Gastroesophageal sphincter (tissue), 4 donors: ENCODE measurements around the gene MTO1. TPM values are rescaled to one million over a fixed set of nuclear protein-coding genes. Genes with fewer than 3 reads are reported as not detected.
A peak's percentile ranks its signal among the peaks of the same experiment; 100 is the strongest.
"Not testable (repeated sequence)": the region's sequence is repeated elsewhere in the genome, so short reads cannot be mapped to it uniquely, and the experiment has no call there.

Experiments
- ATAC-seq: fragments of 150-250 bp; one replicate; pipeline ENCODE4 v1.9.1; 2016; ENCODE audit warnings: mild to moderate bottlenecking, moderate library complexity
- H3K27ac ChIP-seq, 4 donors: fragments of 200-600 bp; sonication (generic) in 3 of 4; 1 replicate in 3 of 4; 2 replicates in 1 of 4; pipeline ENCODE4 v1.5.1; 2016 to 2019
- H3K27me3 ChIP-seq: fragments of 200-600 bp; sonication (generic); one replicate; pipeline ENCODE4 v1.5.1; 2019
- H3K36me3 ChIP-seq, 2 donors: fragments of 200-600 bp; sonication (generic); one replicate each; pipeline ENCODE4 v1.5.1; 2019; ENCODE audit warnings: control low read depth in 1 of 2
- H3K4me1 ChIP-seq, 3 donors: fragments of 200-600 bp; sonication (generic); 1 replicate in 2 of 3; 2 replicates in 1 of 3; pipeline ENCODE4 v1.5.1; 2016 to 2019; ENCODE audit warnings: control low read depth in 2 of 3
- H3K4me3 ChIP-seq, 2 donors: fragments of 200-600 bp; sonication (generic); one replicate each; pipeline ENCODE4 v1.5.1; 2019; ENCODE audit warnings: mild to moderate bottlenecking in 1 of 2, moderate library complexity in 1 of 2
- H3K9me3 ChIP-seq, 3 donors: fragments of 200-600 bp; sonication (generic); one replicate each; pipeline ENCODE4 v1.5.1; 2017 to 2019; ENCODE audit warnings: control low read depth in 2 of 3
- EP300 ChIP-seq: sonication (generic); formaldehyde crosslinking; IDR thresholded peaks from one replicate; pipeline ENCODE4 v1.6.1; 2017; ENCODE audit warnings: antibody characterized with exemption, mild to moderate bottlenecking
- POLR2A ChIP-seq, 2 donors: fragments of 450-650 bp; IDR thresholded peaks; one replicate each; pipeline ENCODE4 v1.6.1; 2017; ENCODE audit warnings: antibody characterized with exemption in 2 of 2, mild to moderate bottlenecking in 2 of 2, moderate library complexity in 1 of 2
- POLR2AphosphoS5 ChIP-seq: sonication (generic); formaldehyde crosslinking; IDR thresholded peaks from one replicate; pipeline ENCODE4 v1.6.1; 2017; ENCODE audit warnings: antibody characterized with exemption
- WGBS, 2 donors: methylation state at CpG; one replicate each; pipeline ENCODE4 v1.1.5; 2018; ENCODE audit warnings: low coverage in 1 of 2; 5-methylcytosine and 5-hydroxymethylcytosine counted together
- total RNA-seq, 4 donors: library from RNA; depleted of rRNA; stranded (reverse); fragments of >200 nt; gene quantifications; one replicate each; pipeline ENCODE4 v1.1.0, GENCODE V29; 2016
- TF ChIP-seq, protein P1 (sequence below), 4 experiments: fragments of 200-600 bp in 2 of 4; fragments of 450-650 bp in 2 of 4; sonication (generic) in 1 of 4; IDR thresholded peaks; one replicate each; pipeline ENCODE4 v1.5.1; 2017 to 2019; ENCODE audit warnings: antibody characterized with exemption in 4 of 4, mild to moderate bottlenecking in 2 of 4, moderate library complexity in 2 of 4

Gene MTO1
- total RNA-seq, 4 donors from 2014 or later = 25.2 to 30.3 (median 29.4) TPM

DNA sequence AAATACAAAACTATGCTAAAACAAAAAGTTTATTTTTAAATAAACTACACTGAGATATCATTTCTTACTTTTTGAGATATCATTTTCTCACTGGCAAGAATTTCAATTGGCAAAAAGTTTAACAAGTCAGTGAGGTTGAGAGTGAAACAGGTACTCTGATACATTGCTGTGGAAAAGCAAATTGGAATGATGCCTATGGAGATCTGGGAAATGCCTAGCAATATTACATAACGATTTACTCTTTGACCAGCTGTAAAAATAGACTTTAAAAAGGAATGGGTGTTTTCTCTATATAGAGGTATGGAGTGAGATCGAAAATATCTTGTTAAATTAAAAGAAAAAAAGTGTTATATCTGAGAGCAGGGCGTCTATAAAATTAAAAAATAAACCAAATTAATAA, 26.3 kb upstream of the MTO1 start:
- no peaks in the 10 kb centered on the region for H3K4me1 ChIP-seq
- no peaks in the 10 kb centered on the region for H3K9me3 ChIP-seq
- no peaks in the 10 kb centered on the region for H3K27me3 ChIP-seq
- no peak overlapping the region for H3K4me3 ChIP-seq
- peaks cover 0 to 77% of the 10 kb centered on the region in 2 donors for H3K36me3 ChIP-seq
- no peak for TF ChIP-seq POLR2AphosphoS5
- no peak for TF ChIP-seq EP300
- TF ChIP-seq POLR2A (IDR thresholded peaks at IDR 0.05) = no peak
- TF ChIP-seq, protein P1, sequence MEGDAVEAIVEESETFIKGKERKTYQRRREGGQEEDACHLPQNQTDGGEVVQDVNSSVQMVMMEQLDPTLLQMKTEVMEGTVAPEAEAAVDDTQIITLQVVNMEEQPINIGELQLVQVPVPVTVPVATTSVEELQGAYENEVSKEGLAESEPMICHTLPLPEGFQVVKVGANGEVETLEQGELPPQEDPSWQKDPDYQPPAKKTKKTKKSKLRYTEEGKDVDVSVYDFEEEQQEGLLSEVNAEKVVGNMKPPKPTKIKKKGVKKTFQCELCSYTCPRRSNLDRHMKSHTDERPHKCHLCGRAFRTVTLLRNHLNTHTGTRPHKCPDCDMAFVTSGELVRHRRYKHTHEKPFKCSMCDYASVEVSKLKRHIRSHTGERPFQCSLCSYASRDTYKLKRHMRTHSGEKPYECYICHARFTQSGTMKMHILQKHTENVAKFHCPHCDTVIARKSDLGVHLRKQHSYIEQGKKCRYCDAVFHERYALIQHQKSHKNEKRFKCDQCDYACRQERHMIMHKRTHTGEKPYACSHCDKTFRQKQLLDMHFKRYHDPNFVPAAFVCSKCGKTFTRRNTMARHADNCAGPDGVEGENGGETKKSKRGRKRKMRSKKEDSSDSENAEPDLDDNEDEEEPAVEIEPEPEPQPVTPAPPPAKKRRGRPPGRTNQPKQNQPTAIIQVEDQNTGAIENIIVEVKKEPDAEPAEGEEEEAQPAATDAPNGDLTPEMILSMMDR (IDR thresholded peaks at IDR 0.05) = no peak
- ATAC-seq = no peak
- WGBS, 2 donors = 79% methylated on average over 3 of the region's 3 CpGs
- no peak overlapping the region for H3K27ac ChIP-seq

GRCh38 chr6:73443555-73443954, 18.0 kb upstream of the MTO1 start:
- 83 to 90% methylated on average over 2 to 3 of the region's 3 CpGs for WGBS, 2 donors
- Histone ChIP-seq H3K27me3 (no peaks in the 10 kb centered on the region), H3K4me1 (no peaks in the 10 kb centered on the region), H3K9me3 (no peaks in the 10 kb centered on the region), H3K36me3 (peaks cover 0 to 41% of the 10 kb centered on the region in 2 donors), H3K27ac (no peak overlapping the region), H3K4me3 (no peak overlapping the region)
- no peak for TF ChIP-seq POLR2AphosphoS5
- TF ChIP-seq POLR2A (IDR thresholded peaks at IDR 0.05) = no peak
- no peak for TF ChIP-seq EP300
- TF ChIP-seq, protein P1 (IDR thresholded peaks at IDR 0.05) = no peak
- ATAC-seq = no peak

DNA sequence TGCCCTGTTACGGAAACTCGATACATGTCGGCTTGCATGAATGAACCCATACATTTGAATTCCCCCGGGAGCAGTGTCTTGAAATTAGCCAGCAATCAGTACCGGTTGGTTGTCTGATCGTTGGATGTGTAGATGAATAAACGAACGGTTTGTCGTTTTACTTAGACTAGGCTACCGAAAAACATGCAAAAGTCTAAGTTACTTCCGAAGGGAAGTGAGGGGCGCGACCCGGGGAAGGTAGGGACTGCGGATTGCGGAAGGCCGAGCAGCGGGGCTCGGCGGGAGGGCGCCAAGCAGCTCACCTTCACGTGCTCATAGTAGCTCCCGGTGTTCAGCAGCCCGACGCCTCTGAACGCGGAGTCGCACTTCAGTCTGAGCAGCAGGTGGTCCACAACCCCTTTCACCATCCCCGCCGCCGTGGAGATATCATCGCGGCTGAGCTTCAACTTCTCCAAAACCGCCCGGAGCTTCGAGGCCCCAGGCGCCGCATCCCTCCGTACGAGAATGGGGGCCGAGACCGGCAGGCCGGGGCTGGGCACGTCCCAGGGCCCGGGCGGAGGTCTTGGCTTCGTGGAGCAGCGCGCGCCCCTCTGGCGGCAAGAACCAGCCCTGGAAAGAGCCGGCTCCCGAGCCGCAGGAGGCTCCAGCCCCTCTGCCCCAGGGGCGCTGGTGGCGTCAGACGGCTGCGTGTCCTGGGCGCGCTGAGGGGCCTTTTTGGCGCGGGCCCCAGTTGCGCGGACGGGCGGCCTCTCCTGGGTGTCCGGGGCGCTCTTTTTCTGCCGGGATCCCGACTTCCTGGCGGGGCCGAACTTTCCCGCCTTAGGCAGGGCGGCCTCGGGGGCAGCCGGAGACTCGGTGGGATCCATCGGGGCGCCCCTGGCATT, 10.1 kb upstream of the MTO1 start:
- H3K9me3 ChIP-seq = no peaks in the 10 kb centered on the region
- peak overlapping the region; percentile 14 to 83 (median 78) for H3K27ac ChIP-seq
- TF ChIP-seq POLR2A (IDR thresholded peaks at IDR 0.05) = no peak
- no peak for TF ChIP-seq EP300
- TF ChIP-seq, protein P1 (IDR thresholded peaks at IDR 0.05) = peak in 1 of 4 experiments; percentile 8
- no peaks in the 10 kb centered on the region for H3K36me3 ChIP-seq
- WGBS, 2 donors = 9 to 22% methylated on average over 6 to 13 of the region's 79 CpGs
- peak; percentile 61 for ATAC-seq
- peaks cover 6% of the 10 kb centered on the region for H3K27me3 ChIP-seq
- H3K4me3 ChIP-seq = peak overlapping the region; percentile 70 to 78
- peaks cover 0 to 35% (median 0%) of the 10 kb centered on the region in 3 donors for H3K4me1 ChIP-seq

DNA sequence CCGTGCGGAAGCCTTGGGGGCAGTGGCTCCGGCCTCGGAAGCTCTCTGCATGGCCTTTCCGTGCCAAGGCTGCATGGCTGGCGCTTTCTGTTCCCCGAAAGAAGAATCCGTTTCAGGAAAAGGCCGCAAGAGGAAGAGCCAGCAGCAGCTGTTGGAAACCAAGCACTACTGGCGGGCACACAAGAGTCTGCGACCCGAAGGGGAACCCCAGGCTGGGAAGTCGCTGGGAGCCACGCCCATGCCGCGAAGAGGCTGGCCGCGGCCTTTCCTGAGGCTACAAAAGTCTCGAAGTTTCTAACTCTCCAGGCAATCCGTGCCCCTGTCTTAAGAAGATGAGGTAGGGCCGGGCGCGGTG, 9.5 kb upstream of the MTO1 start, which contains the start of gene CGAS:
Gene CGAS, minus strand, starts transcription at position 191 of the 355 bp plus-strand sequence. Its CDS starts 116 bp downstream, at position 75.
- TF ChIP-seq POLR2AphosphoS5 (peak; percentile 57), POLR2A (IDR thresholded peaks at IDR 0.05) (no peak)
- ATAC-seq = peak; percentile 85
- Histone ChIP-seq H3K27ac (peak within 1 kb of the TSS; percentile 14 to 83 (median 78)), H3K36me3 (no peaks in the 10 kb centered on the region), H3K4me3 (peak within 1 kb of the TSS; percentile 70 to 78), H3K9me3 (no peaks in the 10 kb centered on the region), H3K27me3 (peaks cover 6% of the 10 kb centered on the region), H3K4me1 (peaks cover 0 to 35% (median 0%) of the 10 kb centered on the region in 3 donors)
- 13% methylated on average over 7 of the region's 23 CpGs; no CpG with 5 or more reads in 1 of the 2 donors for WGBS, 2 donors

DNA sequence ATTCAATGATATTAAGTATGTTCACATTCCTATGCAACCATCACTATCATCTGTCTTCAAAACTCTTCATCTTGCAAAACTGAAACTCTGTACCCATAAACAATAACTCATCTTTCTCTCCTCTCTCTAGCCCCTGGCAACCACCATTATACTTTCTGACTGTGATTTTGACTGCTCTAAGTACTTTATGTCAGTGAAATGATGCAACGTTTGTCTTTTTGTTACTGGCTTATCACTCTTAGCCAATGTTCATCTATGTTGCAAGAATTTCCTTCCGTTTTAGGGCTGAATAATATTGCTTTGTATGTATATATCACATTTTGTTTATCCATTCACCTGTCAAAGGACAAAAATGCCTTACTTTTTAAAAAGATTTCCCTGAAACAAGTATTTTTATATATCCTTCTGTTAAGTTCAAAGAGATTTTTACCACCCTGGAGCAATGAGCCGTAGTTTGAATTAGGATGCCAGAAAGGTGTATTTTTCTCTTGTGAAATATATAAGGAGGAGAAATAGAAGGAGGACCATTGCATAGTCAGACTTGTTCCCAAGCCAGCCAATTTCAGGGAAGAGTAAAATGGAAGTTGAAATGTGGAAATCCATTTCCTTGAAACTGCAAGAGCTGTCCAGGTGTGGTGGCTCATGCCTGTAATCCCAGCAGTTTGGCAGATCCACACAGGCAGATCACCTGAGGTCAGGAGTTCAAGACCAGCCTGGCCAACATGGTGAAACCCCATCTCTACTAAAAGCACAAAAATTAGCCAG, 5.5 kb upstream of the MTO1 start:
- peaks cover 6% of the 10 kb centered on the region for H3K27me3 ChIP-seq
- TF ChIP-seq, protein P1 (IDR thresholded peaks at IDR 0.05) = no peak
- TF ChIP-seq EP300 (no peak), POLR2A (IDR thresholded peaks at IDR 0.05) (no peak), POLR2AphosphoS5 (no peak)
- H3K27ac ChIP-seq = no peak overlapping the region
- H3K36me3 ChIP-seq = no peaks in the 10 kb centered on the region
- WGBS, 2 donors = 71 to 73% methylated on average over 3 of the region's 3 CpGs
- H3K4me1 ChIP-seq = peaks cover 0 to 27% (median 0%) of the 10 kb centered on the region in 3 donors
- no peaks in the 10 kb centered on the region for H3K9me3 ChIP-seq
- no peak overlapping the region for H3K4me3 ChIP-seq
- ATAC-seq = no peak

DNA sequence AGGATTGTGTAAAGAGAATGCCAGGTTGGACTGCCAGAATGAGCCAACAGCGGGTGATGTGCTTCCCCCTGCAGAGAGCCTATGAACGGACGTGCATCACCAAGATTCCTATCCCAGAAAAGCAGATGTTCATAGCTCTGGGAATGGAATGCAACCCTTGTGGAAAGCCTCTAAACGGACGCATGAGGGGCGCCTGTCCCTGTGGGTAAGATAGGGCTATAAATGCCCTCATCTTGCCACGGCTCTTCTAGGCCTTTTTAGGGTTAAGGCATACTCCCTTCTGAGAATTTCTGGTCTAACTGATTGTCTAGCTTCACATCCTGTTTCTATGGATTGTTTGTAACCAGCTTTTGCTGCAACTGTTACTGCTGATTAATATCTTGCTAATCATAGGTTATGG, 2.1 kb upstream of the MTO1 start:
- not testable (repeated sequence) for H3K4me3 ChIP-seq, H3K27ac ChIP-seq

More for the DNA sequence above, 2.1 kb upstream of the MTO1 start:
- 74 to 81% methylated on average over 4 to 7 of the region's 7 CpGs for WGBS, 2 donors
- not testable (repeated sequence) for H3K9me3 ChIP-seq, H3K36me3 ChIP-seq, ATAC-seq, H3K27me3 ChIP-seq
- H3K4me1 ChIP-seq = peaks cover 0 to 33% (median 0%) of the 10 kb centered on the region in 3 donors
